ENCODE data around the gene SMG6. TPM values are rescaled to one million over a fixed set of nuclear protein-coding genes. Genes with fewer than 3 reads are reported as not detected.
A peak's percentile ranks its signal among the peaks of the same experiment; 100 is the strongest.

The SMG6 gene
- total and polyA plus RNA-seq, 7 donors, result 11.1 to 38.8 (median 22.9) TPM

DNA sequence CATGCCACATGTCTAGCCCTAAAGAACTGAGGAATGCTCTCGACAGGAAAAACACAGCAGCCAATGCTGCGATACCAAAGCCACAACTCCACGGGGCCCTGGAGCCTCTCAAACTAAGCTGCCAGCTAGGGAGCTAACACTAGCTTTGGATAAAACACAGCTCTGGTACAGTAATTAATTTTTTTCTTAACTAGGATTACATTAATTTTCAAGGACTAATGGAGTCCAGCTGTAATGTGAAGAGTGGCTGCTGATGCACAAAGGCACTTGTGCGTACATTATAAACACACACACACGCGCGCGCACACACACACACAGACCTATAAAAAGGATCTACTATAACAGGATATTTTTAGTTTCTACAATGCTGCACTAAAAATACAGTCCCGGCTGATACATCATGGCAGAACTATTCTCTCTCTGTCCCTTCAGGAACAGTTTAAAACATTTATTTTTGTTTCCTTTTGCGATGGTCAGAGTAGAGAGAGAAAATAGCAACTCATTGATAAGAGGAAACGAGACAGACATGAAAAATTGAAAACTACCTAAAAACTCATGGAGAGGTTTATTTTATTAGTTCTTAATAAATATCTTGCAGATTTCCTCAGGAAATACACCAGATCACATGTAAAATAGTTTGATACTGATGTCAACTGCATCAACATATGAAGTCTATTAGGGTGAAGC lies 88.5 kb downstream of the SMG6 start:
- H3K36me3 ChIP-seq, result peaks cover 0 to 5% (median 0%) of the 10 kb centered on the region in 4 donors
- WGBS, 2 donors, result 31 to 75% methylated on average over 11 of the region's 11 CpGs
- H3K27ac ChIP-seq, result peak overlapping the region; percentile 72 to 87 (median 84)
- intact Hi-C loops (cut with DNase I), result loop anchor here (2.0 kb wide), 1 partner anchor 40 kb away; no protein-coding TSS in a partner anchor
- H3K9me3 ChIP-seq, result no peaks in the 10 kb centered on the region
- H3K27me3 ChIP-seq, result no peaks in the 10 kb centered on the region
- H3K4me1 ChIP-seq, result peaks cover 0 to 64% (median 53%) of the 10 kb centered on the region in 4 donors
- peak; percentile 53 to 85 (median 74) for TF ChIP-seq EP300 (IDR thresholded peaks at IDR 0.05)
- TF ChIP-seq POLR2AphosphoS5 (IDR thresholded peaks at IDR 0.05), result peak; percentile 47 to 79 (median 68)
- TF ChIP-seq, protein P1, sequence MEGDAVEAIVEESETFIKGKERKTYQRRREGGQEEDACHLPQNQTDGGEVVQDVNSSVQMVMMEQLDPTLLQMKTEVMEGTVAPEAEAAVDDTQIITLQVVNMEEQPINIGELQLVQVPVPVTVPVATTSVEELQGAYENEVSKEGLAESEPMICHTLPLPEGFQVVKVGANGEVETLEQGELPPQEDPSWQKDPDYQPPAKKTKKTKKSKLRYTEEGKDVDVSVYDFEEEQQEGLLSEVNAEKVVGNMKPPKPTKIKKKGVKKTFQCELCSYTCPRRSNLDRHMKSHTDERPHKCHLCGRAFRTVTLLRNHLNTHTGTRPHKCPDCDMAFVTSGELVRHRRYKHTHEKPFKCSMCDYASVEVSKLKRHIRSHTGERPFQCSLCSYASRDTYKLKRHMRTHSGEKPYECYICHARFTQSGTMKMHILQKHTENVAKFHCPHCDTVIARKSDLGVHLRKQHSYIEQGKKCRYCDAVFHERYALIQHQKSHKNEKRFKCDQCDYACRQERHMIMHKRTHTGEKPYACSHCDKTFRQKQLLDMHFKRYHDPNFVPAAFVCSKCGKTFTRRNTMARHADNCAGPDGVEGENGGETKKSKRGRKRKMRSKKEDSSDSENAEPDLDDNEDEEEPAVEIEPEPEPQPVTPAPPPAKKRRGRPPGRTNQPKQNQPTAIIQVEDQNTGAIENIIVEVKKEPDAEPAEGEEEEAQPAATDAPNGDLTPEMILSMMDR (IDR thresholded peaks at IDR 0.05), result no peak
- no peak for TF ChIP-seq POLR2A (IDR thresholded peaks at IDR 0.05)
- DNase-seq, result peak; percentile 85
- H3K4me3 ChIP-seq, result peak overlapping the region in 1 of 4 donors; percentile 32

DNA sequence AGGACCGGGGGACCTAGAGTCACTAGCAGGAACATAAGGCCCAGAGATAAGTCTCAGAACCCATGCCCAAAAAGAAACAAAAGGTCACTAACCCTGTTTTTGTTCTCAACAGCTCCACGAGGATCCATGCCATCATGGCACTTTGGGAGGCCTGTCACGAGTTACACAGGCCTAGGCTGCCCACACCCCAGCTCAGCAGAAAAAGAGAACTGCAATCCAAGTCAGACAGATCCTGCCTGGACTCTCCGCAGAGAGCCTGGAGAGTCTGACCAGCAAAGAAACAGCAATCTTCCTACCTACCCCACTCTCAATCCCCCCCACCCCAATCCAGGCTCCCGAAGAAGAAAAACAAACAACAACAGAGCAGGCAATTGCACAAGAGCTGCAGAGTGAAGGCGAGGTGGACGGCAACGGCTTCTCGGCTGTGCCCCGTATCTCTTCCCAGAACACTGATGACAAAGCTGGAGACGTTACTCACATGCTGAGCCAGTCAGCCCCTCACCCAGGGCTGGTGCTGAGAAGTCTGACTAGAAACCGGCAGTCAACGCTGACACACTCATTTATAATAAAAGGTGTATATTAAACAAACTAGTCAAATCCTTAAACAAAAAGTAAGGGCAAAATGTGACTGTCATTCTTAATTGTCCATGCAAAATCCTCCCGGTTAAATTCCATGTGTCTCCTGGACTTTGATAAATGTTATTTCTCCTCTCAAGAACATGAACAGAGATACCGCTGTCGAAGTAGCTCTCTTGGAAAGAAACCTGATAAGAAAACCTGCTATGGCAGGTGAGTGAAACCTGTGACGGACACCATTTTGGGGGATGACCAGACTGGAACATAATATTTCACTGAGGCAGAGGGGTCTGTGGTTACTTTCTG lies 89.3 kb downstream of the SMG6 start:
- 73 to 80% methylated on average over 17 of the region's 17 CpGs for WGBS, 2 donors
- TF ChIP-seq, protein P1 (IDR thresholded peaks at IDR 0.05), result no peak
- peak in 3 of 4 donors; percentile 8 to 75 (median 43) for TF ChIP-seq POLR2AphosphoS5 (IDR thresholded peaks at IDR 0.05)
- TF ChIP-seq EP300 (IDR thresholded peaks at IDR 0.05), result peak in 2 of 4 donors; percentile 5 to 61
- peak overlapping the region; percentile 72 to 87 (median 84) for H3K27ac ChIP-seq
- H3K27me3 ChIP-seq, result no peaks in the 10 kb centered on the region
- DNase-seq, result peak; percentile 83
- intact Hi-C loops (cut with DNase I), result loop anchor here (2.0 kb wide), 1 partner anchor 39 kb away; no protein-coding TSS in a partner anchor
- H3K9me3 ChIP-seq, result no peaks in the 10 kb centered on the region
- H3K36me3 ChIP-seq, result peaks cover 0 to 4% (median 0%) of the 10 kb centered on the region in 4 donors
- H3K4me3 ChIP-seq, result peak overlapping the region in 1 of 4 donors; percentile 9
- H3K4me1 ChIP-seq, result peaks cover 0 to 67% (median 57%) of the 10 kb centered on the region in 4 donors

DNA sequence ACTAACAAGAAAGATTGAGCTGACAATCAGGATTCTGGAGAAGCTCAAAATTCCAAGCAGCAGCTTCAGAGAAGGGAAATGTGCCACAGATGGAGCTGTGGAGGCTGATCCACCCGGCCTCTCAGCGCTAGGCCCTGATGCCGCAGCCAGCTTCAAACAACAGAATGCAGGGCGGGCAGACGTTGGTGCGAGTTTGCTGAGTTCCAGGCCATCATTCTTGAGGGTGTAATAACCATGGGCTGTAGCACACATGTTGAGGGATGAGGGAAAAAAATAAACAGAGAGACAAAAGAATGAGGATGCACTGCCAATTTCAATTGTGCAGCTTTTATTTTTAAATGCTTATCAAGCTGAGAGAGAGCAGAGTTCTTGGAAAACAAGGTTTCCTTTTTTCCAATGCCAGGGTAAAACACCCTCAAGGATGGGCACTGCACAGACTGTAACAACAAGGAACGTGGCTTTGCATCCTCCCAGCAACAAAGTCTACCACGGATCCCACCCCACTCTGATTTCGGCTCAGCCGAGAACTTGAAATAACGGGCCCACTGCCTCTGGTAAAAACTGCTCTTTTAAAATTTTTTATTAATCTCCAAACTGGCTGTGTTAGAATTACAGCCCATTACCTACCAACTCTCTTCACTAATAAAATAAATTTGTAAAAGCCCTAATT lies 90.2 kb downstream of the SMG6 start:
- Histone ChIP-seq H3K4me1 (peaks cover 0 to 67% (median 57%) of the 10 kb centered on the region in 4 donors), H3K27me3 (no peaks in the 10 kb centered on the region), H3K36me3 (no peaks in the 10 kb centered on the region), H3K4me3 (peak overlapping the region in 1 of 4 donors; percentile 9), H3K27ac (peak overlapping the region; percentile 72 to 87 (median 84)), H3K9me3 (no peaks in the 10 kb centered on the region)
- WGBS, 2 donors, result 72 to 81% methylated on average over 11 of the region's 11 CpGs
- DNase-seq, result peak; percentile 72
- peak in 3 of 4 donors; percentile 59 to 78 (median 71) for TF ChIP-seq POLR2AphosphoS5 (IDR thresholded peaks at IDR 0.05)
- no peak for TF ChIP-seq POLR2A (IDR thresholded peaks at IDR 0.05)
- peak in 2 of 4 donors; percentile 2 to 42 for TF ChIP-seq EP300 (IDR thresholded peaks at IDR 0.05)
- intact Hi-C loops (cut with DNase I), result loop anchor here (2.0 kb wide), 1 partner anchor 33 kb away; no protein-coding TSS in a partner anchor

DNA sequence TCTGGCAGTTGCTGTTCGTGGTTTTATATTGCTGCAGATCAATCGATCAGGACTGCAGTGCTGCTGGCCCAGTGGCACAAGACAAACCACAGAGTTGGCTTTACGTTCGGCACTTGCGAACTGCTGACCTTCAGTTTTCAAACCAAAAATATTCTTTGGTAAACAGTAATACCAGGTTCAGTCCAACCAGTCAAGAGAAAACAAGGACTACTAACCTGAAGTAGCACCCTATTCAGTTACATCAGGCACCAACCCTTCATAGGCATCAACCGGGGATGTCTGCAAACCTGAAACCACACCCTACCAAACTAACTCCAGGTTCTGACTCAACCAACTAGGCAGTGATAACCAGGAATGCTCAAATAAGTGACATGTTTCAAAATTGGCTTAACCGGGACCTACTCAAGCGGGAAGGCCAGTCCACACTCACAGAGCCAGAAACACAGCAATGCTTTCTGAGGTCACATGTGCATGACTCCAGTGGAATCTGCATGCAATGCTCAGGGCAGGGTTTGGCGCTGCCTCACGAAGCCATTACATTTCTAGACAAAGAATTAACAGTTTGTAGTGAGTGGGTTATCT lies 91.1 kb downstream of the SMG6 start:
- H3K36me3 ChIP-seq, result no peaks in the 10 kb centered on the region
- DNase-seq, result peak; percentile 89
- H3K4me3 ChIP-seq, result no peak overlapping the region
- 76 to 79% methylated on average over 10 of the region's 10 CpGs for WGBS, 2 donors
- peak overlapping the region; percentile 72 to 87 (median 84) for H3K27ac ChIP-seq
- peaks cover 0 to 76% (median 64%) of the 10 kb centered on the region in 4 donors for H3K4me1 ChIP-seq
- H3K9me3 ChIP-seq, result no peaks in the 10 kb centered on the region
- intact Hi-C loops (cut with DNase I), result loop anchor here (2.0 kb wide), 1 partner anchor 32 kb away; no protein-coding TSS in a partner anchor
- TF ChIP-seq, protein P1 (IDR thresholded peaks at IDR 0.05), result no peak
- TF ChIP-seq EP300 (IDR thresholded peaks at IDR 0.05), result no peak
- peak in 1 of 4 donors; percentile 76 for TF ChIP-seq POLR2AphosphoS5 (IDR thresholded peaks at IDR 0.05)
- no peaks in the 10 kb centered on the region for H3K27me3 ChIP-seq

Data from sigmoid colon (tissue), 7 donors.